ENCODE results near the gene RPS25.
"Not testable (repeated sequence)": the region's sequence is repeated elsewhere in the genome, so short reads cannot be mapped to it uniquely, and the experiment has no call there.

GRCh38 chr11:119039471-119039870 lies 21.3 kb upstream of the RPS25 start:
- not testable (repeated sequence) for TF ChIP-seq CTCF (IDR thresholded peaks at IDR 0.05; ENCODE audit: insufficient read depth, low read length, poor library complexity, severe bottlenecking); EZH2phosphoT487 (conservative IDR thresholded peaks at IDR 0.05; ENCODE audit: low read length)
